NCI-H526 (cell line): Measurements from ENCODE around the gene HYOU1.
"Not testable (repeated sequence)": the region's sequence is repeated elsewhere in the genome, so short reads cannot be mapped to it uniquely, and the experiment has no call there.

Source experiments
- DNase-seq, 2 experiments: peaks; one replicate each; lab custom pipeline; 2025; lab: John Stamatoyannopoulos, UW

Gene HYOU1

GRCh38 chr11:119057000-119057769 lies at the start of gene HYOU1:
TSS of gene HYOU1 (minus strand) at chr11:119057205. CDS start at chr11:119056160, 1,045 bp downstream.
- peak; percentile 98 to 100 for DNase-seq

GRCh38 chr11:119103793-119104192 lies 46.8 kb upstream of the HYOU1 start:
- peak; percentile 31 to 59 for DNase-seq

GRCh38 chr11:119103161-119103664 lies 46.2 kb upstream of the HYOU1 start:
- not testable (repeated sequence) for DNase-seq

- DNase-seq = peak; percentile 100
These were observed 44.9 kb upstream of the HYOU1 start, which contains the start of gene DPAGT1 for GRCh38 chr11:119101759-119102423. TSS of gene DPAGT1 (minus strand) at chr11:119101853. CDS start at chr11:119101655, 198 bp downstream.

GRCh38 chr11:119100994-119101758 lies 44.2 kb upstream of the HYOU1 start:
- DNase-seq = peak in 1 of 2 experiments; percentile 72

- peak; percentile 82 to 91 for DNase-seq
These were observed 43.4 kb upstream of the HYOU1 start for GRCh38 chr11:119100246-119100970.

GRCh38 chr11:119099711-119100110 lies 42.7 kb upstream of the HYOU1 start:
- no peak for DNase-seq

GRCh38 chr11:119095066-119095880 lies 38.3 kb upstream of the HYOU1 start:
- peak; percentile 100 for DNase-seq

- peak in 1 of 2 experiments; percentile 94 for DNase-seq
These were observed 37.7 kb upstream of the HYOU1 start for GRCh38 chr11:119094816-119095065.

- peak in 1 of 2 experiments; percentile 82 for DNase-seq
These were observed 37.2 kb upstream of the HYOU1 start for GRCh38 chr11:119093942-119094815.

GRCh38 chr11:119092880-119093842 lies 36.2 kb upstream of the HYOU1 start:
- DNase-seq = peak in 1 of 2 experiments; percentile 47

- DNase-seq = peak in 1 of 2 experiments; percentile 56
These were observed 35.2 kb upstream of the HYOU1 start for GRCh38 chr11:119091966-119092879.

- peak in 1 of 2 experiments; percentile 29 for DNase-seq
These were observed 34.2 kb upstream of the HYOU1 start for GRCh38 chr11:119091178-119091577.

GRCh38 chr11:119089319-119089718 lies 32.3 kb upstream of the HYOU1 start:
- DNase-seq = no peak

GRCh38 chr11:119088406-119088805 lies 31.4 kb upstream of the HYOU1 start:
- no peak for DNase-seq

- DNase-seq = no peak
These were observed 30.8 kb upstream of the HYOU1 start for GRCh38 chr11:119087747-119088241.

GRCh38 chr11:119087123-119087522 lies 30.1 kb upstream of the HYOU1 start:
- DNase-seq = no peak
